AG04450 (cell line): ENCODE results near the gene MED12L. TPM values are rescaled to one million over a fixed set of nuclear protein-coding genes. Genes with fewer than 3 reads are reported as not detected.

Experiments
- CTCF ChIA-PET: fragments of 300-600, 350-600 bp; formaldehyde crosslinking; extraction: SDS; loops from one replicate; lab custom pipeline; 2022; ENCODE audit warnings: antibody characterized with exemption, inconsistent platforms; lab: Charles Lee
- POLR2A ChIA-PET: fragments of 350-600 bp; formaldehyde crosslinking; extraction: SDS; loops from one replicate; lab custom pipeline; 2021; ENCODE audit warnings: antibody characterized with exemption, inconsistent platforms; lab: Yijun Ruan, JAX
- DNase-seq: peaks from one replicate; pipeline ENCODE4 v3.0.0-alpha.2; 2011; ENCODE audit warnings: low read depth, low spot score
- H3K27ac ChIP-seq: one replicate; pipeline ENCODE4 v1.5.1; 2012; ENCODE audit warnings: low read depth, low read length, control low read depth
- H3K27me3 ChIP-seq: one replicate; pipeline ENCODE4 v1.6.0; 2012; ENCODE audit warnings: low read length; ENCODE audit not compliant: control insufficient read depth, insufficient read depth
- H3K4me3 ChIP-seq: 2 replicates; pipeline ENCODE4 v1.5.1; 2011; ENCODE audit warnings: mild to moderate bottlenecking, low read depth, low read length, control low read depth
- H3K9me3 ChIP-seq: 2 replicates; pipeline ENCODE4 v1.5.1; 2012; ENCODE audit warnings: low read length; ENCODE audit not compliant: control insufficient read depth, insufficient read depth
- CTCF ChIP-seq: IDR thresholded peaks from 2 replicates; pipeline ENCODE4 v1.5.1; 2011; ENCODE audit warnings: low read depth, low read length, control low read depth, inconsistent platforms
- polyA plus RNA-seq: library from polyadenylated mRNA; depleted of rRNA; stranded (reverse); fragments of >200 nt; gene quantifications from 2 replicates; pipeline ENCODE4 v1.2.3, GENCODE V29; 2011

MED12L gene
- polyA plus RNA-seq, 1 experiment = 0.26 TPM

GRCh38 chr3:151307131-151307530, 221.7 kb downstream of the MED12L start:
- Histone ChIP-seq H3K9me3 (no peaks in the 10 kb centered on the region), H3K4me3 (no peak overlapping the region), H3K27me3 (no peaks in the 10 kb centered on the region), H3K27ac (no peak overlapping the region)
- POLR2A ChIA-PET = no interaction called here
- CTCF ChIA-PET = interaction anchor here (1.3 to 4.7 kb wide), 4 partner anchors 16 to 79 kb away, joined by 5 to 33 read pairs (median 13); no protein-coding TSS in a partner anchor
- DNase-seq = no peak
- TF ChIP-seq CTCF = no peak

GRCh38 chr3:151307583-151308488, 222.4 kb downstream of the MED12L start:
- Histone ChIP-seq H3K4me3 (no peak overlapping the region), H3K27me3 (no peaks in the 10 kb centered on the region), H3K27ac (no peak overlapping the region), H3K9me3 (no peaks in the 10 kb centered on the region)
- ChIA-PET CTCF (interaction anchor here (1.3 to 4.7 kb wide), 3 partner anchors 19 to 80 kb away, joined by 5 to 33 read pairs (median 6); no protein-coding TSS in a partner anchor), POLR2A (no interaction called here)
- TF ChIP-seq CTCF = no peak
- DNase-seq = no peak

GRCh38 chr3:151309566-151309965, 224.1 kb downstream of the MED12L start:
- no peak for DNase-seq
- Histone ChIP-seq H3K9me3 (peaks cover 2% of the 10 kb centered on the region; the same call in 1 of the 2 replicates), H3K27ac (no peak overlapping the region), H3K4me3 (no peak overlapping the region), H3K27me3 (no peaks in the 10 kb centered on the region)
- ChIA-PET CTCF (interaction anchor here (1.9 kb wide), 1 partner anchor 17 kb away, joined by 7 read pairs; no protein-coding TSS in a partner anchor), POLR2A (no interaction called here)
- TF ChIP-seq CTCF = no peak

GRCh38 chr3:151312972-151313371, 227.5 kb downstream of the MED12L start:
- ChIA-PET POLR2A (no interaction called here), CTCF (no interaction called here)
- Histone ChIP-seq H3K27me3 (no peaks in the 10 kb centered on the region), H3K27ac (no peak overlapping the region), H3K9me3 (peaks cover 5% of the 10 kb centered on the region; the same call in 1 of the 2 replicates), H3K4me3 (no peak overlapping the region)
- no peak for TF ChIP-seq CTCF
- no peak for DNase-seq

GRCh38 chr3:151314137-151314536, 228.7 kb downstream of the MED12L start:
- no peaks in the 10 kb centered on the region for H3K27me3 ChIP-seq
- no peak for DNase-seq
- H3K4me3 ChIP-seq = no peak overlapping the region
- CTCF ChIA-PET = interaction anchor here (1.3 kb wide), 1 partner anchor 14 kb away, joined by 6 read pairs; no protein-coding TSS in a partner anchor
- H3K27ac ChIP-seq = no peak overlapping the region
- POLR2A ChIA-PET = no interaction called here
- peaks cover 5% of the 10 kb centered on the region; the same call in 1 of the 2 replicates for H3K9me3 ChIP-seq
- no peak for TF ChIP-seq CTCF
